Activated CD4-positive, CD25-positive, alpha-beta regulatory T cell treated with anti-CD3 and anti-CD28 coated beads, Interleukin-2, amount 50 U/mL, for 72 hours (primary cell): ENCODE data around the gene MAP2K2.

Source experiments
- DNase-seq: peaks from one replicate; pipeline ENCODE4 v3.0.0; 2021

MAP2K2 gene

DNA sequence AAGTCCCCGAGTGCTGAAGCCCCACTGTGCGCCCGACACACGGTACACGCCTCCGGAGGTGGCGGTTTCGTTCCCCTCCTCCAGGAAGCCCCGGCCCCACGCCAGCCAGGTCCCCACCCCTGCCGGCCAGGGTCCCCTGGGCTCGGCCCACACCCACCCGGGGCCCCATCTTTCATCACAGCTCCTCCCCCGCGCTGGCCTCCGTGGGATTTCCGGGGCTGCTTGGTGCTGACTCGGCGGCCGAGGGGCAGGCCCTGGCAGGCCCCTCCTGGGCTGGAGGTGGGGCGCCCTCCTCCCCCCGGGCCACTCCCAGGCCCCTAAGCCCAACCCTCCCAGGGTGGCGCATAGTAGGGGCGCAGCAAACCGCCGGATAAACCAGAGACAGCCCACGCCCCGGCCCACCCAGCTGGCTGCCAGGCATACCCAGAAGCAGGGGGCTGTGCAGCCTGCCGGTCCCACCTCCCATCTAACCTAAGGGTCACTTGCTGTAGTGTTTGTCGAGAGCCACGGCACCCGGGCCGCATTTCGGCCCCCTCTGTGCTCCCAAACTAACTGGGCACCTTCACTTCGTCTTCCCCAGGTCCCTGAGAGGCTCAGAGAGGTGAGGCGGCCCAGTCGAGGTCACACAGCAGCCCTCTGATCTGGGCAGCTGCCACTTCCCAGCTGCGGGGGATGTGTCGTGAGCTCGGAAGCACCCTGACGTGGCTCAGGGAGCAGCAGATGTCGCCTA, 63.9 kb downstream of the MAP2K2 start:
- DNase-seq, result no peak

DNA sequence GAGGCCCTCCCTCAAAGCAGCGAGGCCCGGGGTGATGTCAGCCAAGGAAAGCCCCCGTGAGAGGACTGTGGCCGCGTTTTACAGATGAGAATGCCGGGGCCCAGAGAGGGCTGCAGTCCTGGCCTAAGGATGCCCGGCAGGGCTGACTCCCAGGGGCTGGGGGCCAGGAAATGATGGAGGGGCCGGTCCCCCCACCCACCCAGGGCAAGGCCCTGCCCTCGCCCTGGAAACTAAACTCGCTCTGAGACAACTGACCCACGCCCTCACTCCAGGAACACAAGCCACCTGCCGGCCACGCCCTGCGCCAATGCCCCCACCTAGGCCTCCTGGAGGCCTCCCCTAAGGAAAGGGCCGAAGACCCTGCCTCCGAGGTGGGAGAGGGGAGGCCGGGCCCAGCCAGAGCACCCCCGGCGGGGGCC, 64.5 kb downstream of the MAP2K2 start:
- no peak for DNase-seq

DNA sequence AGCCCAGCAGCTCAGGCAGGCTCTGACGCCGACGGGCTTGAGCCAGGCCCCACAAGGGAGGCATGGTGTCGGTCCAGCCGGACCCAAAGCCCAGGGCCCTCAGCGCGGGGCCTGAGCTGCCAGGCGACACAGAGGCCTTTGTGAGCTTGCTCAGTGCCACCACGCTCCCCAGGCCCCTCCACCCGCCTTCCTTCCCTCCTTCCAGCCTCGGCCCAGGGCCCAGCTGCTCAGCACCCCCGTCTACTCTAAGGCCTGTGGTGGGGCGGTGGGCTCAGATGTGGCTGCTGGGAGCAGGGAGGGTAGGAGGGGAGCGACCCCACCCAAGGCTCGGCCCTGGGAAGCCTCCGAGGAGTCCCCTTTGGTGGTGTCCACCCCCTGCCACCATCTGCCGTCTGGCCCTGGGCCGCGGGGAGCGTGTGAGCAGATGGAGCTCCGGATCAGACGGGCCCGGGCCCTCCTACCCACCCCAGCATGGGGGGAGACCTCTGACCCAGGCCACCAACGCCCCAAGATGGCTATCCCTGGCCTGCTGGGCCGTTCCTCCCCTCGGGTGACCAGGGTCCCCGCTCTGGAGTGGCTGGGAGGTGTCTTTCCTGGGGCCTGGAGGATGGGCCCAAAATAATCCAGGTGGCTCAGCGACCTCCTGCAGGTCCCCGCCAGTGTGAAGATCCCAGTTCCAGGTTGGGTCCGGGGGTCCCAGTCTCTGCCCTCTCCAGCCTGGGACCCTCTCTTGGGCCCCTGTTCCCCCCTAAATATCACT, 65.0 kb downstream of the MAP2K2 start:
- DNase-seq, result no peak

DNA sequence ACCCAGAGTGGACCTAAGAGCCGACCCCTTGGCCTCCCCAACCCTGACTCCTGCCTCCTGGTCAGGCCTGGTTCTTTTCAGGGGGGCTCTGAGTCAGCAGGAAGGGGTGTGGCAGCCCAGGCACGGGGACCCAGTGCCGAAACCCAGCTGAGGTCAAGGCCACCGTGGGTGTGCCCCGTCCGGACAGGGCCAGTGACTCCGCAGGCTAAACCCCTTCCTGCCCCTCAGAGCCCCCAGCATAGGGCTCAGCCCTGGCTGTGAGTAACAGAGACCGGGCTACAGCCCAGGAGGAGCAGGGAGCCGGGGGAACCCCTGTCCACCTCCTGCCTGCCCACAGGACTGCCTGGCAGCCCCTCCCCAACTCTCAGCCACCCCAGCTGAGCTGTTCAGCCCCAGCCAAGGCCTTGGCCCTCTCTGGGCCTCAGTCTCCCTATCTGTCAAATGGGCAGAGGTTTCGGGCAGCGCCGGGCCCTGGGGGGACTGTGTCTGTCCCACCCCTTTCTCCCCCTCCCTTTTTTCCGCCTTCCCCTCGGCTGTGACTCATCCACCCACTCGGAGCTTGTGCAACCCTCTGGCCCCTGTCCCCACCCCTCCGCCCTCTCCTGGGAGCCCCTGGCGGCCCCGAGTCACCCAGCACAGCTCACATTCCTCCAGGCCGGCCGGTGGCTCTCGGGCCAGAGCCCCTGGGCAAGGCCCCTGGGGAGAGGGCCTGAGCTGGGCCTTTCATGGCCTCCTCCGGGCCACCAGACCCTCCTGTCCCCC, 65.8 kb downstream of the MAP2K2 start:
- no peak for DNase-seq

DNA sequence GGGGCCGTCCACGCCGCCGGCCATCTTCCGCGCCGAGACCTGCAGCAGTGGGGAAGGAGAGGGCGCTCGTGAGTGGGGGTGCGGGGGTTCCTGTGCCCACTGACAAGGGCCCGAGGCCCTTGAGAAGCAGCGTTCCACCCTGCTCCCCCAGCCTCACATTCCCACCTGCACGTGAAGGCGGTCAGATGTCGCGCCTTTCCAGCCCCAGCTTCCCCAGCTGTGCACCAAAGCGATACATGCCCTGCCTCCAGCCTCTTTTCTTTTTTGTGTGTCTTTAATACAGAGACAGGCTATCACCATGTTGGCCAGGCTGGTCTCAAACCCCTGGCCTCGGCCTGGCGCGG, 68.7 kb downstream of the MAP2K2 start:
- DNase-seq, result no peak

DNA sequence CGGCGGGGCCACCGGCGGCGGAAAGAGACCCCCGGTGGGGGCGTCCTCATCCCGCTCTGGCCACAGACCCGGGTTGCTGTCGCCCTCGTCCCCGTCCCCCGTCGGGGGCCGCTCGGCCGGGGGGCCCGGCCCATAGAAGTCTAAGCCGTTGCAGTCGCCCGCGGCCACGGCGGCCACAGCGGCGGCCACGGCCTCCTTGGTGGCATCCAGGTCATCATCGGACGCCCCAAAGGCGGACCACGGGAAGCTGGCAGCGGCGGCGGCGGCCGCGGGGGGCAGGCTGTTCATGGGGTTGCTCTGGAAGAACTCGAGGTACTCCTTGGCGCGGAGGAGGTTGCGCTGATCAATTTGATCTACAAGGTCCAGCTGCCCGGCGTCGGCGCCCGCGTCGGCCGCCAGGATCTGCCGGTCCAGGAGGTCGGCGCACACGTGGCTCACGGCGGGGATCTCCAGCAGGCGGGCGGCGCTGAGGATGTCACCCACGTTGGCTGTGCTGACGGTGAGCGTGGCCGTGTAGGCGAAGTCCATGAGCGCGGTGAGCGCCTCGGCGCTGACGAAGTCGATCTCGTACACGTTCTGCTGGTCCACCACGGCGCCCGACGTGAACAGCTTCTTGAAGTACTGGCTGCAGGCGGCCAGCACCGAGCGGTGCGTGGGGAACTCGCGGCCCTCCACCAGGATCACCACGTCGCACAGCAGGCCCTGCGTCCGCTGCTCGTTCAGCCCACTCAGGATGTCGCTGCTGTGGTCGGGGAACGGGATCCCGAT, 69.3 kb downstream of the MAP2K2 start:
- no peak for DNase-seq

DNA sequence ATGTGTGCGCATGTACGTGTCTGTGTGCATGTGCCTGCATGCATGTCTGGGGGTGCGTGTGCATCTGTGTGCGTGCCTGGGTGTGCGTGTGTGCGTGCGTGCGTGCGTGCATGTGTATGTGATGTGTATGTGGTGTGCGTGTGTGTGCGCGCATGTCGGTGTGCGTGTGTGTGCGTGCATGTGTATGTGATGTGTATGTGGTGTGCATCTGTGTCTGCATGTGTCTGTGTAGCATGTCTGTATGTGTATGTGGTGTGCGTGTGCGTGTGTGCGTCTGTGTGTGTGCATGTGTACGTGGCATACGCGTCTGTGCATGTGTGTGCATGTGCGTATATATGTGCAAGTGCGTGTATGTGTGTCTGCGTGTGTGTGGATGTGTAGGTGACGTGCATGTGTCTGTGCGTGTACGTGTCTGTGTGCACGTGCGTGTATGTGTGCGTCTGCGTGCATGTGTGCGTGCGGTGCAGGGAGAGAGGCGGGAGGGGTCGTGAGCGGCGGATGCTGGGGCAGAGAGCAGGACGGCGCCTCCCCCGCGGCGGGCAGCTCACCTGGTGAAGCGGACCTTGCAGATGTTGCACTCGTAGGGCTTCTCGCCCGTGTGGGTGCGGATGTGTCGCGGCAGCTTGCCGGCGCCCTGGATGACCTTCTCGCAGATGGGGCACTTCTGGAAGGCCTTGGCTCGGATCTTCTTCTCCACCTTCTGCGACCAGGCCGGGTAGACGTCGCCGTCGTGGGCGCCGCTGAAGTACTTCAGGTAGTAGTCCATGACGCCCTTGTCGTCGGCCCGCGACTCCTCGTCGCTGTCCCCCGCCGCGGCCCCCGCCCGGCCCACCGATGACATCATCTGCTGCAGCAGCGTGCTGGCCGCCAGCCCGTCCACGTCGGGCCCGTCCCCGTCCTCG, 70.2 kb downstream of the MAP2K2 start:
- no peak for DNase-seq

DNA sequence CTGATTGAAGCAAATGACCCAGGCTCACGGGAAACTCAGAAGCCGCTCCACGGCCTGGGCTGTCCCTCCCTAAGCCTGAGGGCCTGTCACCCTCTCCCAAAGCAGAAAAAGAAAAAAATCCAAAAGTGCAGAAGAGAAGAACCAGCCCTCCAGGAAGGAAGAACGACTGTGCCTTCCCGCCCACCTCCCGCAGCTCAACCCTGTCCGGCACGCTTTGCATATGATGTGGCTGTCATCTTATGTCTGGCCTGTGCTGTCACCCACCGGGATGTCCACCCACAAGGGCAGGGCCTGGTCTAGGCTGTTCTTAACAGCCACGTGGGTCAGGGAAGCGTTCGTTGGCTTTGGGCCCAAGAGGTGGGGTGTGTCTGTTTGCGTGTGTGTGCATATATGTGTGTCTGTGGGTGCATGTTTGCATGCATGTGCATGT, 70.9 kb downstream of the MAP2K2 start:
- no peak for DNase-seq

DNA sequence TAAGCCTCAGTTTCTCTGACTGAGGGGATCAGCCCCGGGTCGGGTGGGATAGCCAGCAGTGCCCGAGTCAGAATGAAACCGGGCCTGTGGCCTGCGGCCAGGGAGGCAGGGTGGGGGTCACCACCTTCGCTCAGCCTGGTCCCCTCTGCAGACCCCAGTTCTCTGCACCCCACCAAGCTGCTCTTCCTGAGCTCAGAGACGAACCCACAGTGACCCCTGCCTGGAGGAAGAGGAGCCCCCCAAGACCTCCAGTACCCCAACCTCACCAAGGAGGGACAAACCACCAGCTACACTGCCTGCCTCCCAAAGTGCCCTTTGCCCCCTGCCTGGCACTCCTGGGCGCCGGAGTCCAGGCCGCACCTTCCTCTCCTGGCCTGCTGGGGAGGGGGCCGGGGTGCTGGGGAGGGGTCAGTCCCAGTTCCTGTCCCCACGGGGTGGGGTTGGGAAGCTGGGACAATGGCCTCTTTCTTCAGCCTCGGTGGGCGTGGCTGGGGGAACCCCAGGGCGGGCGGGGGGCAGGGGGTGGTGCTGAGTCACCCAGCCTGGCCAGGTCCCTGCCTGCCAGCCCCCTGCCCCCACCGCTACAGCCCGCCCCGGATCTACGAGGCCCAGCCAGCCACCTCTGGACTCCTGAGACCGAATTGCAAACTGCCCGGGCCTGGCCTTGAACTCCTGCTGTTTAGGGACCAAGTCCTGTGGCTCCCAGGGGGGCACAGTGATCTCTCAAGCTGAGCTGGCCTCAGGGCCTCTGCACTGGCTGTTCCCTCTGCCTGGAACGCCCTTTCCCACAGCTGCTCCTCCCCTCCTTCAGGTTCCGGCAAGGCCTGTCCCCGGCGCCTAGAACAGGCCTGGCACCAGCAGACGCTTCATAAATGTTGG, 71.6 kb downstream of the MAP2K2 start:
- DNase-seq, result no peak

DNA sequence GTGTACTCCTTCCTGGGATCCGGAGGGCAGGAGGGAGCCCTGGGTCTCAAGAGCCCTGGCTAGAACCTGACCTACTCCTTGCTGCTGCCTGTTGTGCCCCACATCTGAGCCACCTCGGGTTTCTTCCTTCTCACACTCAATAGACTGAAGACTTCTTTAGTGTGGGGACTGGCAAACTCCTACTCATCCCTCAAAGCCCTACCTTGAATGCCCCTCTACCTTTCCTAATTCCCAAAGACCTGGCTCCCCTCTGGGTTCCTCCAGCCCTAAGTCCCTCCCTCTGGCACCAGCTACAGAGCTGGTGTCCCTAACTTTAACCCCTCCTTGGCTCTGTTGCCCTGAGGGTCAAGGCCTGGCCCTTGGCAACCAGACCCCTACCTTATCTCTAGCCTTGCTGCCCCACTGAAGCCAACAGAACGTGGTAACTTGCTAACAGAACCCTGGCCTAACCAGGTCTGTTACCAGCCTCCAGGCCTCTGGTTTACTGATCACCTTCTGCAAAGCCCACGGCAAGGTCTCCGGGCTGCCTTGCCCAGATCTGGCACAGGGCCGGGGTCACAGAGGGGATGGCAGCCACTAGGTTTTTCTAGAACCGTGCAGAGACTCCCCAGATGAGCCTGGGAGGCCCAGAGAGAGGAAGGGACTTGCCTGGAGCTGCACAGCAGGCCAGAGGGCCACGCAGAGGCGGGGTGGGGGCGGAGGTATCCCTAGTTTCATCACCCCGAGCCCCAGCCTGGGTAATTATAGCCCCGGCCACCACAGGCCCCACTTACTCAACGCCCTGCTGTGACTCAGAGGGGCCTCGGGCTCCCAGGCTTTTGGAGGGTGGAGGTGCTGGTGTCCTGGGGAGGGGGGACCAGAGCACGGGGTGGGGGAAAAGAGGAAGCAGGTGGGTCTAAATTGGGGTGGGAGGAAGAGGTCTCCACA, 72.5 kb downstream of the MAP2K2 start:
- DNase-seq, result no peak

DNA sequence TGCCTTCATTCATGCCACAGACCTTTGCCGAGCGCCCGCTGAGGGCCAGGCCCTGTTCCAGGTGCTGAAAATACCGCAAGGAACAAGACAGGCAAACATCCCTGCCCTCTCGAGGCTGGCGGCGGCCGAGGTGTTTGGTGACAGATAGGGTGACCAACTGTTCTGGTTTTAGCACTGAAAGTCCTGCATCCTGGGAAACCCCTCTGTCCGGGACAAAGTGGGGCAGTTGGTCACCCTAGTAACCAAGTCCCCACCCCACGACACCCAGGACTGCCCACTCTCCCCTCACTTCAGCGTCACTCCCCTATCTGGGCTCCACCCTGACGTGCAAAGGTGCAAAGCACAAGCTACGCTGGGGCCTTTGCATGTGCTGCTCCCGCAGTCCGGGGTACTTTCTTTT, 74.5 kb downstream of the MAP2K2 start:
- no peak for DNase-seq

DNA sequence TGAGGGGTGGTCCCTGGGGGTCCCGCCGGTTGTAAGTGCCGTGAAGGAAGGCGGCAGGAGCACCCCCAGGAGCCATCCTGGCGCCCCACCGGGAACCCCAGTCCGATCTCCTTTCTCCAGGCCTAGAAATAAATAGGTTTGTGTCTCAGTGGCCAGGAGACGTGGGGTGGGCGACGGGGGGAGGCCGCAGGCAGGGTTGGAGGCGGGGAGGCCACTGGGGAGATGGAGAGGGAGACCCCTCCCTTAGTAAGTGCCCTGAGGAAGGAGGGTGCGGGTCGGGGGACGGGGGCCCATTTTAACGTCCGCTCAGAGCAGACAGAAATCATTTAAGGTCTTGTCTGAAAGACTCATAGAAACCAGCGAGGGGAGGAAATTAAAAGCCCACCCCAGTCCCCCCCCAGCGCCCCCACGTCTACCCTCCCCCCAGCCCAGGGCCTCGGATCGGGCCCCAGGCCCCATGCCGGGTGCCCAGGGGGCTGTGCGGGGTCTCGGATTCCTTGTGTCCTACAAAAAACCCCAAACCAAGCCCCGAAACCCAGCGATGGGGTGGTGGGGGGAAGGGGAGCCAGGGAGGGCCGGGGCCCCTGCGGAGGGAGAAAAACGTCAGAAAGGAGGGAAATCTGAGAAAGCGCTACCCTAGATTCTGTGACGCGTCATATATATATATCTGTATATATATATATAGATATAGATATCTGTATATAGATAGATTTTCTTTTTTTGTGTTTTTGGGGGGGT, 76.8 kb downstream of the MAP2K2 start:
- DNase-seq, result no peak

DNA sequence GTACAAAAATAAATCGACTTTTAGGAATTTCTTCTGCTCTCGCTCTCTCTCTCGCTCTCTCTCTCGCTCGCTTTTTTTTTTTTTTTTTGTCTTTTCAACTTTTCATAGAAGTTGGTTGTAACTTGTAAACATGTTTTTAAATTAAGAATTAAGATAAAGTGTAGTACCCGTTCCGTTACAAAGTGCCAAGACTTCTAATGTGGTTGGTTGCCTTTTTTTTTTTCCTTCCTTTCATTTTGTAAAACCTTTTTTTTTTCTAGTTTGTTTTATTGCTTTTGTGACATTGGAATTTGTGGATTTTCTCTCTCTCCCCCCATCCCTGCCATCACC, 77.6 kb downstream of the MAP2K2 start:
- DNase-seq, result no peak

DNA sequence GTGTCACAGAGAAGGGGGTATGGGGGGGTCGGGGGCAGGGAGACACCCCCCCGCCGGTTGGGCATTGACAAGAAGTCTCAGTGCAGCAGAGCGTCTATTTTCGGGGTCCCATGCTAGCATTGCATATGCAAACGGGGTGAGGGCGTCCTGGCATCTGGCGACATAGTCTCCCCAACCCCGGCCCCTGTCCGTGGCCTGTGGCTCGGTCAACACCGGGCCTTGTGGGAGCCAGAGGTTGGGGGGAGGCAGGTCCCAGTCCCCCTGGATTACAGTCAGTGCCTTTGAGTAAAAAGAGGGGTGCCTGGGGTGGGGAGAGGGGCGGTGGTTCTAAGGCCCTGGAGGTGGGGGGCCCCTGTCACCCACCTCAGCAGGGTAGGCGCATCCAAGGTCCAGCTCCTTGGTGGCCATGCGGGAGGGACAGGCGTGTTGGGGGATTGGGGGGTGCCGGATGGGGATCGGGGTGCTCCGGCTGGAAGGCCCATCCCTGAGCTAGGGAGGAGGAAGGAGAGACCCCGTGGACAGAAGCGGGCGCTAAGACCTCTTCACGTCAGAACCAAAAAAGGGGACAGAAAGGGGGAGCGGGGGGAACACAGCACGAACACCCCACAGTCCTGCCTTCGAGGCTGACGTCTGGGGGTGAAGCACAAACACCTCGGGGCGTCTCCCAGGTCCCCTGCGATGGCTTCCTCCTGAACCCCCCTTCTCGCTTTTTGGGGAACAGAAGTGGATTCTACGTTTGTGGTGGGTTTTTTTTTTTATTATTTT, 78.1 kb downstream of the MAP2K2 start:
- no peak for DNase-seq

DNA sequence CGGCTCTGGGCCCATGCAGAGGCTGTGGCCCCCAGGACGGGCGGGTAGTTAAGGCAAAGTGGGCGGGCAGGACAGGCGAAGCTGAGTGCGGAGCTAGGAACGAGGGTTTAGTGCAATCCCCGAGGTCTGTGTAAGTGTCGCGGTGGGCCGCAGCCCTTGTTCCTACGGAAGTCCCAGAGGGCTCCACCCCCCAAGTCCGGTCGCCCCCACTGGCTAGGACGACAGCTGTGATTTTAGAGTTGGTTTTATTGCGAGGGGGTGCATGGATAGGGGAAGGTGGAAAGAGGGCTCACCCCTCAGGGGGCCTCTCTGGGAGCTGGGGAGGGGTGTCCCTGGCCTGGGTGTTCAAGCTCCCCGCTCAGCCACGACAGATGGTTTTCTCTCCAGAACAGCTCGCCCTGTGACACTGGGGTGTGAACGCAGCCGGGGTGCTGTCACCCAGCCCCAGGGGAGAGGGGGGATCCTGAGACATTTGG, 78.9 kb downstream of the MAP2K2 start:
- no peak for DNase-seq

DNA sequence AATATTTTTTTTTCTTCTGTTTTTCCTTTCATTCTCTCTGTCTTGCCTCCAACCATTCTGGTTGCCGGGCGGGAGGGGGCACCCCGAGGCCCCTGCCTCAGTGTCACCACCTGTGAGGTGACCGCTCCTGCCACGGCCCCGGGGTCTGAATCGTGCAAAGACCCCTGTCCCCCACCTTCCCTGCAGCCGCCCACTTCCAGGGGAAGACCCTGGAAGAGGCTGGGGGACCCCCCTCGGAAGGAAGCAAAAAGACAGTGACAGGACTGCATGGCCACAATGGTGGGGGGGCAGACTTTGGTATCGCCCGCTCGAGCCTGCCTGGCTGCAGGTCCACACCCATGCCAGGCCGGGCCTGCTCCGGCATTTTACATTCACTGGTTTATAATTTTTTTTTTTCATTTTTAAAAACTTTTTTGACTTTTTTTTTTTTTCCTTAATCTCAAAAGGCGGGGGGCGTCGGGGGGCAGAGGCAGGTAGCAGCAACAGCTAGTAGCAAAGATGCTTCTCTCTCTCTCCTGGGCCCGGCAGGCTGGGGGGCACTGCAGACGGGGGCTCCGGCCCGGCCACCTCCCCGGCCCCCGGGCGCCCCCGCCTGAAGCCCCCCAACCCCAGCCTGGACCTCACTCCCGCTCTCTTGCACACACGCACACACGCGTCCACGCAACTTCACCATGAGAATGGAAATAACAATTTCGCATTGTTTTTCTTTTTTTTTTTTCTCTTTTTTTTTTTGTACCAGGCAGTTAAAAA, 79.8 kb downstream of the MAP2K2 start:
- DNase-seq, result no peak

DNA sequence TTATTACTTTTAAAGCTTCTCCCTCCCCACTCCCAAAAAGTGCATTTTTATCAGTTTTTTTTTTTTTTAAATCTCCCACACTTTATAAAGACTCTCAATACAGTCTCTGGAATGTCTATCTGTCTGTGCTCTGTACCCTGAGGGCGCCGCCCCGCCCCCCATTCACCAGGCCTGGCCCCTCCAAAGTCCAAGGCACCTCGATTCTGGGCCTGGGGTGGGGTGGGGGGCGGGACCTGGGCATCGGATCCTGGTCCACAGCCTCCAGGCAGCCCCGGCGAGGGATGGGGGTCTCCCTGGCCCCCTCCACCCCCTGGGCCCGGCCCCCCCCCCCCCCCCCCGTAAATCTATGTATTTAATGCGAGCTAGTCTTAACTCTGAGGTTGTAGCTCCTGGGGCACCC, 80.5 kb downstream of the MAP2K2 start:
- no peak for DNase-seq

DNA sequence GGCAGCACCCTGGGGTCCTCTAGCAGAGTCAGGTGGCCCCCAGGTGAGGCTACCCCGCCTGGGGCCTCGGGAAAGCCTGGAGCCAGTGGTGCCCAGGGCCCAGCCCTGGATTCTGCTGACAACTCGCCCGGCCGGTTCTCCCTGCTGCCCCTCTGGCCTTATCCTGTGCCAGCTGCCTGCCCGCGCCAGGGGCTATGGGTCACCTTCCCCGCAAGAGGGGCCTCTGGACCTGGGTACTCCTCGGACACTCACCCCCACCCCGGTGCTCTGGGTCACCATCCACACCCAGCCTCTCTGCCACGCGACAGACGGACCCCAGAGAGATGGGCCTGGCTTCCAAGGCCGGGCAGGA, 81.2 kb downstream of the MAP2K2 start:
- no peak for DNase-seq
